ENCODE results near the gene GRIN3B. TPM values are rescaled to one million over a fixed set of nuclear protein-coding genes. Genes with fewer than 3 reads are reported as not detected.

GRIN3B gene
- total RNA-seq, 1 donor from 2014 or later: 0.95 TPM

- Mint-ChIP-seq H3K4me3 (ENCODE audit: unreplicated experiment) (no peak overlapping the region), H3K4me1 (ENCODE audit: unreplicated experiment) (no peaks in the 10 kb centered on the region), H3K27me3 (ENCODE audit: unreplicated experiment) (peaks cover 20% of the 10 kb centered on the region)
These were observed 5.0 kb upstream of the GRIN3B start for GRCh38 chr19:995051-995827.

DNA sequence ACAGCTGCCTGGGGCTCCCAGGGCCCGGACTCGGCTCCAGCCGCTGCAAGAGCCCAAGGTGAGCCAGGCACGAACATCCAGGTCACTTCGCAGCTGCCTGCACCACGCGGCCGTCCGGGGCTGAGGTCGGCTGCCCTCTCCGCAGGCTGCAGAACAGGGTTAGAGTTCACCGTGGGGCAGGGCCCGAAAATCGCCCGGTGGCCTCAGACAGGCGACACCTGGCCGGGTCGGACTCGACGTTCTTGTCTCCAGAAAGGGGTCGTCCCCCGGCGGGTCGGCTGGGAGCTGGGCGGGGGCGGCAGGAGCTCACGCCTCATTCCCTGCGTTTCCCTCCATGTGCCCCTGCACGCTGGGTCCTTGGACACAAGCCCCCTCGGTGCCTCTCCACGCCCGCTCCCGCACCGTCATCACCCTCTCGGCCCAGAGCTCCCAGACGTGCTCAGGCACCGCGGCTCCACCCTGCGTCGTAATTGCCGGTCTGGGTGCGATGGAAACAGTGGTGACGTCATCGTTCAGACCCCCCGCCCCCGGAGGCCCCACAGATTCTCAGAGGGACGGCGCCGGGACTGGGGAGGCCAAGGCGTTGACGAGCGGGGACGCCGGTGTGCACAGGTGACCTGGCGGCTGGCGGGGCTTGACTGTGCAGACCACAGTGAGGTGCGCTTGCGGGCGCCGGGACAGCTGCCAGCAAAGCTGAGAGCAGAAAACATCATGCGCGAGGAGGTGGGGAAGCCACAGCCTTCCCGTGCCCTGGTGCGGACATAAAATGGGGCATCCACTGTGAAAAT, 4.0 kb upstream of the GRIN3B start:
- Mint-ChIP-seq H3K4me1 (ENCODE audit: unreplicated experiment) (no peaks in the 10 kb centered on the region), H3K27ac (ENCODE audit: unreplicated experiment) (peak overlapping the region; percentile 24), H3K27me3 (ENCODE audit: unreplicated experiment) (peaks cover 20% of the 10 kb centered on the region), H3K9me3 (ENCODE audit: unreplicated experiment) (no peaks in the 10 kb centered on the region), H3K4me3 (ENCODE audit: unreplicated experiment) (no peak overlapping the region), H3K36me3 (ENCODE audit: low read depth, unreplicated experiment) (no peaks in the 10 kb centered on the region)
- TF ChIP-seq, protein P1, sequence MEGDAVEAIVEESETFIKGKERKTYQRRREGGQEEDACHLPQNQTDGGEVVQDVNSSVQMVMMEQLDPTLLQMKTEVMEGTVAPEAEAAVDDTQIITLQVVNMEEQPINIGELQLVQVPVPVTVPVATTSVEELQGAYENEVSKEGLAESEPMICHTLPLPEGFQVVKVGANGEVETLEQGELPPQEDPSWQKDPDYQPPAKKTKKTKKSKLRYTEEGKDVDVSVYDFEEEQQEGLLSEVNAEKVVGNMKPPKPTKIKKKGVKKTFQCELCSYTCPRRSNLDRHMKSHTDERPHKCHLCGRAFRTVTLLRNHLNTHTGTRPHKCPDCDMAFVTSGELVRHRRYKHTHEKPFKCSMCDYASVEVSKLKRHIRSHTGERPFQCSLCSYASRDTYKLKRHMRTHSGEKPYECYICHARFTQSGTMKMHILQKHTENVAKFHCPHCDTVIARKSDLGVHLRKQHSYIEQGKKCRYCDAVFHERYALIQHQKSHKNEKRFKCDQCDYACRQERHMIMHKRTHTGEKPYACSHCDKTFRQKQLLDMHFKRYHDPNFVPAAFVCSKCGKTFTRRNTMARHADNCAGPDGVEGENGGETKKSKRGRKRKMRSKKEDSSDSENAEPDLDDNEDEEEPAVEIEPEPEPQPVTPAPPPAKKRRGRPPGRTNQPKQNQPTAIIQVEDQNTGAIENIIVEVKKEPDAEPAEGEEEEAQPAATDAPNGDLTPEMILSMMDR (IDR thresholded peaks at IDR 0.05; ENCODE audit: unreplicated experiment): no peak
- no peak for DNase-seq (ENCODE audit: low spot score)

More at GRCh38 chr19:995051-995827, 5.0 kb upstream of the GRIN3B start:
- Mint-ChIP-seq H3K36me3 (ENCODE audit: low read depth, unreplicated experiment) (no peaks in the 10 kb centered on the region), H3K9me3 (ENCODE audit: unreplicated experiment) (no peaks in the 10 kb centered on the region), H3K27ac (ENCODE audit: unreplicated experiment) (no peak overlapping the region)
- DNase-seq (ENCODE audit: low spot score): no peak
- TF ChIP-seq, protein P1 (IDR thresholded peaks at IDR 0.05; ENCODE audit: unreplicated experiment): no peak

DNA sequence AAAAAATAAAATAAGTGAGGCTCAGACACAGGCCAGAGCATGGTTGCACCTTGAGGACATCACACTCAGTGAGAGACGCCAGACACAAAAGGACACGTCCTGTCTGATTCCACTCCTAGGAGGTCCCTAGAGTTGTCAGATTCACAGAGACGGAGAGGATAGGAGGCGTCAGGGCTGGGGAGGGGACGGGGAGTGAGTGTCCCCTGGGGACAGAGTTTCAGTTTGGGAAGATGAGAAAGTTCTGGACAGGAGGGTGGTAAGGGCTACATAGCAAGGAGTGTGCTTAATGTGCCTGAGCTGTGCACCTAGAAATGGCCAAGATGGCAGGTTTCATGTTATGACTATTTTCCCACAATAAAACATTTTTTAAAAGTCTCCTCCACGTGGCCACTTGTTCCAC, 2.2 kb upstream of the GRIN3B start:
- no peaks in the 10 kb centered on the region for H3K9me3 Mint-ChIP-seq (ENCODE audit: unreplicated experiment)

DNA sequence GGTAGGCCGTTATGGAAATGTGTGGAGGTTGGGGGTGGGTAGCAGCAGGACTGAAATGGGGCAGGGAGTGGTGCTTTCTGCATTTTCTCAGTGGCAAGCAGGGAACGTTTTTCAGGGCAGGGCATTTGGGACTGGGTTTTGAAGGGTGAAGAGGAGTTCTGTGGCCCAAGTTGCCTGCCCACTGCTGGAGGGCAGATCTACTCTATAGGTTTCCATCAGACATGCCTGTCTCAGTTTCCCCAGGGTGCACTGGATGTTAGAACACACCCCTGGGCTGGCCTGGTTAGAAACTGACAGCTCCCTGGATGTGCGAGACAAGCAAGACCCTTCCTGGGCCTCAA, 870 bp upstream of the GRIN3B start:
- Mint-ChIP-seq H3K36me3 (ENCODE audit: low read depth, unreplicated experiment) (peaks cover 4% of the 10 kb centered on the region), H3K27me3 (ENCODE audit: unreplicated experiment) (peaks cover 20% of the 10 kb centered on the region), H3K4me1 (ENCODE audit: unreplicated experiment) (no peaks in the 10 kb centered on the region), H3K27ac (ENCODE audit: unreplicated experiment) (no peak overlapping the region), H3K9me3 (ENCODE audit: unreplicated experiment) (no peaks in the 10 kb centered on the region), H3K4me3 (ENCODE audit: unreplicated experiment) (peak overlapping the region; percentile 34)
- no peak for DNase-seq (ENCODE audit: low spot score)
- TF ChIP-seq, protein P1 (IDR thresholded peaks at IDR 0.05; ENCODE audit: unreplicated experiment): no peak

More for the DNA sequence above, 2.2 kb upstream of the GRIN3B start:
- Mint-ChIP-seq H3K27me3 (ENCODE audit: unreplicated experiment) (peaks cover 21% of the 10 kb centered on the region), H3K4me1 (ENCODE audit: unreplicated experiment) (no peaks in the 10 kb centered on the region), H3K27ac (ENCODE audit: unreplicated experiment) (no peak overlapping the region), H3K4me3 (ENCODE audit: unreplicated experiment) (no peak overlapping the region), H3K36me3 (ENCODE audit: low read depth, unreplicated experiment) (peaks cover 4% of the 10 kb centered on the region)
- TF ChIP-seq, protein P1 (IDR thresholded peaks at IDR 0.05; ENCODE audit: unreplicated experiment): no peak
- DNase-seq (ENCODE audit: low spot score): no peak

Data from endothelial cell (in vitro differentiated cells).